Neutrophil (primary cell): ENCODE measurements around the gene TSPAN2.

Experiments used
- H3K27ac ChIP-seq: fragments of 200-600 bp; sonication (generic); 2 replicates; pipeline ENCODE4 v1.5.1; 2016; ENCODE audit warnings: mild to moderate bottlenecking, moderate library complexity
- H3K27me3 ChIP-seq: fragments of 200-600 bp; sonication (generic); 2 replicates; pipeline ENCODE4 v1.6.0; 2016; ENCODE audit warnings: mild to moderate bottlenecking
- H3K36me3 ChIP-seq: fragments of 200-600 bp; sonication (generic); 2 replicates; pipeline ENCODE4 v1.5.1; 2017
- H3K4me1 ChIP-seq, 2 experiments: fragments of 200-600 bp in 1 of 2; sonication (generic) in 1 of 2; 1 replicate in 1 of 2; 2 replicates in 1 of 2; pipeline versions ENCODE4 v1.5.1 to v1.6.1; 2013 to 2016; ENCODE audit warnings: low read depth in 1 of 2, low read length in 1 of 2, mild to moderate bottlenecking in 1 of 2, moderate library complexity in 1 of 2; ENCODE audit not compliant: control insufficient read depth in 1 of 2, insufficient read depth in 1 of 2
- H3K4me3 ChIP-seq, 2 experiments: fragments of 200-600 bp in 1 of 2; sonication (generic) in 1 of 2; 1 replicate in 1 of 2; 2 replicates in 1 of 2; pipeline ENCODE4 v1.5.1; 2013 to 2016; ENCODE audit warnings: low read depth in 1 of 2, low read length in 1 of 2, mild to moderate bottlenecking in 1 of 2, moderate library complexity in 1 of 2
- H3K9me3 ChIP-seq: fragments of 200-600 bp; sonication (generic); 2 replicates; pipeline ENCODE4 v1.5.1; 2016
- CTCF ChIP-seq: fragments of 200-600 bp; sonication (generic); IDR thresholded peaks from 2 replicates; pipeline ENCODE4 v1.5.1; 2016; ENCODE audit warnings: antibody characterized with exemption

TSPAN2 gene

GRCh38 chr1:115052454-115053083 lies 36.7 kb downstream of the TSPAN2 start:
- peak; percentile 83 for TF ChIP-seq CTCF
- H3K4me3 ChIP-seq, result no peak overlapping the region
- no peaks in the 10 kb centered on the region for H3K27me3 ChIP-seq
- H3K9me3 ChIP-seq, result no peaks in the 10 kb centered on the region
- no peaks in the 10 kb centered on the region for H3K4me1 ChIP-seq
- H3K27ac ChIP-seq, result no peak overlapping the region
- peaks cover 86% of the 10 kb centered on the region for H3K36me3 ChIP-seq

GRCh38 chr1:115051850-115052249 lies 37.5 kb downstream of the TSPAN2 start:
- peaks cover 0 to under 1% of the 10 kb centered on the region in 2 experiments for H3K4me1 ChIP-seq
- no peaks in the 10 kb centered on the region for H3K27me3 ChIP-seq
- H3K27ac ChIP-seq, result no peak overlapping the region
- no peak for TF ChIP-seq CTCF
- H3K36me3 ChIP-seq, result peaks cover 83% of the 10 kb centered on the region
- no peak overlapping the region for H3K4me3 ChIP-seq
- H3K9me3 ChIP-seq, result no peaks in the 10 kb centered on the region

GRCh38 chr1:115046751-115047150 lies 42.6 kb downstream of the TSPAN2 start:
- Histone ChIP-seq H3K4me1 (peaks cover 0 to 2% of the 10 kb centered on the region in 2 experiments), H3K4me3 (no peak overlapping the region), H3K27me3 (no peaks in the 10 kb centered on the region), H3K9me3 (no peaks in the 10 kb centered on the region), H3K36me3 (peaks cover 59% of the 10 kb centered on the region), H3K27ac (peak overlapping the region; percentile 9)
- TF ChIP-seq CTCF, result no peak

GRCh38 chr1:115041654-115042053 lies 47.6 kb downstream of the TSPAN2 start:
- H3K27me3 ChIP-seq, result no peaks in the 10 kb centered on the region
- H3K4me1 ChIP-seq, result no peaks in the 10 kb centered on the region
- H3K36me3 ChIP-seq, result peaks cover 56% of the 10 kb centered on the region
- H3K27ac ChIP-seq, result no peak overlapping the region
- no peaks in the 10 kb centered on the region for H3K9me3 ChIP-seq
- TF ChIP-seq CTCF, result no peak
- H3K4me3 ChIP-seq, result no peak overlapping the region

GRCh38 chr1:115040501-115040900 lies 48.8 kb downstream of the TSPAN2 start:
- Histone ChIP-seq H3K36me3 (peaks cover 50% of the 10 kb centered on the region), H3K4me3 (no peak overlapping the region), H3K27me3 (no peaks in the 10 kb centered on the region), H3K4me1 (no peaks in the 10 kb centered on the region), H3K9me3 (no peaks in the 10 kb centered on the region), H3K27ac (no peak overlapping the region)
- TF ChIP-seq CTCF, result no peak
